Chondrocyte (in vitro differentiated cells): ENCODE results near the gene PRKCA. TPM values are rescaled to one million over a fixed set of nuclear protein-coding genes. Genes with fewer than 3 reads are reported as not detected.

Experiments
- DNase-seq: peaks from one replicate; pipeline ENCODE4 v3.0.0; 2021; ENCODE audit warnings: mixed read lengths, low spot score
- H3K27ac Mint-ChIP-seq: one replicate; pipeline ENCODE4 v1.8.0; 2021; ENCODE audit warnings: mild to moderate bottlenecking, moderate library complexity, mixed read lengths; ENCODE audit not compliant: unreplicated experiment
- H3K27me3 Mint-ChIP-seq: 2 replicates; pipeline ENCODE4 v1.8.0; 2021; ENCODE audit warnings: low read depth, mixed read lengths
- H3K36me3 Mint-ChIP-seq: 2 replicates; pipeline ENCODE4 v1.8.0; 2021; ENCODE audit warnings: low read depth, mixed read lengths
- H3K4me1 Mint-ChIP-seq: 2 replicates; pipeline ENCODE4 v1.8.0; 2021; ENCODE audit warnings: low read depth, mild to moderate bottlenecking, mixed read lengths
- H3K4me3 Mint-ChIP-seq: one replicate; pipeline ENCODE4 v1.8.0; 2021; ENCODE audit warnings: mild to moderate bottlenecking, moderate library complexity, mixed read lengths; ENCODE audit not compliant: unreplicated experiment
- H3K9me3 Mint-ChIP-seq: 2 replicates; pipeline ENCODE4 v1.8.0; 2021; ENCODE audit warnings: low read depth, mixed read lengths
- CTCF ChIP-seq: fragments of 200-600 bp; sonication (generic); IDR thresholded peaks from 2 replicates; pipeline ENCODE4 v1.5.0; 2021; ENCODE audit warnings: antibody characterized with exemption, mild to moderate bottlenecking, moderate library complexity
- total RNA-seq: library from RNA; stranded (reverse); gene quantifications from 3 replicates; pipeline ENCODE4 v1.2.1, GENCODE V29; 2021

Gene PRKCA
- total RNA-seq, 1 donor from 2014 or later = 51.5 TPM

- DNase-seq = no peak
- no peak overlapping the region for H3K4me3 Mint-ChIP-seq
- peaks cover 39% of the 10 kb centered on the region for H3K4me1 Mint-ChIP-seq
- H3K27ac Mint-ChIP-seq = no peak overlapping the region
- TF ChIP-seq CTCF = no peak
- no peaks in the 10 kb centered on the region for H3K9me3 Mint-ChIP-seq
- H3K27me3 Mint-ChIP-seq = no peaks in the 10 kb centered on the region
- peaks cover 4% of the 10 kb centered on the region for H3K36me3 Mint-ChIP-seq
Observed at GRCh38 chr17:66714046-66715023, 411.9 kb downstream of the PRKCA start.

GRCh38 chr17:66715076-66715675 is 412.8 kb downstream of the PRKCA start:
- peaks cover 39% of the 10 kb centered on the region for H3K4me1 Mint-ChIP-seq
- no peak overlapping the region for H3K27ac Mint-ChIP-seq
- no peak for DNase-seq
- no peaks in the 10 kb centered on the region for H3K27me3 Mint-ChIP-seq
- no peaks in the 10 kb centered on the region for H3K9me3 Mint-ChIP-seq
- peaks cover 3% of the 10 kb centered on the region for H3K36me3 Mint-ChIP-seq
- H3K4me3 Mint-ChIP-seq = no peak overlapping the region
- no peak for TF ChIP-seq CTCF

GRCh38 chr17:66715745-66716156 is 413.3 kb downstream of the PRKCA start:
- TF ChIP-seq CTCF = peak; percentile 89
- Mint-ChIP-seq H3K36me3 (no peaks in the 10 kb centered on the region), H3K27ac (peak overlapping the region; percentile 51)

GRCh38 chr17:66716236-66717026 is 414.0 kb downstream of the PRKCA start:
- DNase-seq = no peak
- no peak for TF ChIP-seq CTCF
- Mint-ChIP-seq H3K4me1 (peaks cover 36% of the 10 kb centered on the region), H3K4me3 (no peak overlapping the region), H3K36me3 (no peaks in the 10 kb centered on the region), H3K9me3 (no peaks in the 10 kb centered on the region), H3K27ac (no peak overlapping the region), H3K27me3 (no peaks in the 10 kb centered on the region)

More at GRCh38 chr17:66715745-66716156, 413.3 kb downstream of the PRKCA start:
- H3K4me3 Mint-ChIP-seq = no peak overlapping the region
- peaks cover 39% of the 10 kb centered on the region for H3K4me1 Mint-ChIP-seq
- no peaks in the 10 kb centered on the region for H3K27me3 Mint-ChIP-seq
- no peaks in the 10 kb centered on the region for H3K9me3 Mint-ChIP-seq
- DNase-seq = no peak

- H3K27ac Mint-ChIP-seq = no peak overlapping the region
- no peak overlapping the region for H3K4me3 Mint-ChIP-seq
- H3K27me3 Mint-ChIP-seq = no peaks in the 10 kb centered on the region
- DNase-seq = no peak
- no peaks in the 10 kb centered on the region for H3K9me3 Mint-ChIP-seq
- peaks cover 27% of the 10 kb centered on the region for H3K4me1 Mint-ChIP-seq
- no peak for TF ChIP-seq CTCF
- H3K36me3 Mint-ChIP-seq = no peaks in the 10 kb centered on the region
Observed at GRCh38 chr17:66717641-66718058, 415.2 kb downstream of the PRKCA start.
